Coronary artery (tissue), 2 donors: ENCODE data around the gene TUBA3E.
A peak's percentile ranks its signal among the peaks of the same experiment; 100 is the strongest.
"Not testable (repeated sequence)": the region's sequence is repeated elsewhere in the genome, so short reads cannot be mapped to it uniquely, and the experiment has no call there.

Experiments
- DNase-seq: peaks from one replicate; pipeline ENCODE4 v3.0.0-alpha.2; 2017; ENCODE audit warnings: low spot score
- H3K27ac ChIP-seq, 2 donors: fragments of 200-600 bp; sonication (generic); one replicate each; pipeline ENCODE4 v1.5.1; 2016 to 2019
- H3K4me3 ChIP-seq: fragments of 200-600 bp; sonication (generic); 2 replicates; pipeline ENCODE4 v1.5.1; 2016; ENCODE audit warnings: mild to moderate bottlenecking, moderate library complexity
- TF ChIP-seq, protein P1 (sequence below): fragments of 200-600 bp; sonication (generic); IDR thresholded peaks from one replicate; pipeline ENCODE4 v1.5.1; 2019; ENCODE audit warnings: antibody characterized with exemption

The TUBA3E gene

GRCh38 chr2:130181325-130181879, 16.8 kb downstream of the TUBA3E start, which contains the start of gene SMPD4:
SMPD4 (minus strand) TSS chr2:130181602; CDS start chr2:130176592, 5,010 bp downstream.
- H3K4me3 ChIP-seq: peak within 1 kb of the TSS; percentile 87
- TF ChIP-seq, protein P1, sequence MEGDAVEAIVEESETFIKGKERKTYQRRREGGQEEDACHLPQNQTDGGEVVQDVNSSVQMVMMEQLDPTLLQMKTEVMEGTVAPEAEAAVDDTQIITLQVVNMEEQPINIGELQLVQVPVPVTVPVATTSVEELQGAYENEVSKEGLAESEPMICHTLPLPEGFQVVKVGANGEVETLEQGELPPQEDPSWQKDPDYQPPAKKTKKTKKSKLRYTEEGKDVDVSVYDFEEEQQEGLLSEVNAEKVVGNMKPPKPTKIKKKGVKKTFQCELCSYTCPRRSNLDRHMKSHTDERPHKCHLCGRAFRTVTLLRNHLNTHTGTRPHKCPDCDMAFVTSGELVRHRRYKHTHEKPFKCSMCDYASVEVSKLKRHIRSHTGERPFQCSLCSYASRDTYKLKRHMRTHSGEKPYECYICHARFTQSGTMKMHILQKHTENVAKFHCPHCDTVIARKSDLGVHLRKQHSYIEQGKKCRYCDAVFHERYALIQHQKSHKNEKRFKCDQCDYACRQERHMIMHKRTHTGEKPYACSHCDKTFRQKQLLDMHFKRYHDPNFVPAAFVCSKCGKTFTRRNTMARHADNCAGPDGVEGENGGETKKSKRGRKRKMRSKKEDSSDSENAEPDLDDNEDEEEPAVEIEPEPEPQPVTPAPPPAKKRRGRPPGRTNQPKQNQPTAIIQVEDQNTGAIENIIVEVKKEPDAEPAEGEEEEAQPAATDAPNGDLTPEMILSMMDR: no peak
- peak; percentile 98 for DNase-seq
- H3K27ac ChIP-seq: peak within 1 kb of the TSS; percentile 85 to 92

GRCh38 chr2:130180404-130181324, 17.6 kb downstream of the TUBA3E start:
- H3K27ac ChIP-seq: peak overlapping the region; percentile 85 to 92

DNA sequence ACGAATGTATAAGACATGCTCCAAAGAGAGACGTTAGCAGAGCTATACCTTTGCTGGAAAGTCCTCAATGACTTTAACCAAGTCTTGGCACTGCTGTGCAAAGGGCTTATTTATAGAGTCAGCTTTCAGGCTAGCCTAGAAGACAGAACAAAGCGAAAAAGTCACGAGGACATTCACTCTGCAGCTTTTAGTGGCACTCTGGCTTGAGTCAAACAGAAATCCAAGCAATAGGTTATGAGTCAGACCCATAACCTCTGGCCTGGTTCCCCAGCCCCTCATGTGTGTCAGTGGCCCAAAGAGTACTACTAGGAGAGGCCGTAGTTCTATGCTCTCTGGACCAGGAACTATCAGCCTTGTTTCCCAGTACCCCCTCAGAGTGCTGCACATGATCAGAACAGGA, 23.4 kb downstream of the TUBA3E start:
- DNase-seq, H3K27ac ChIP-seq, H3K4me3 ChIP-seq: not testable (repeated sequence)

More at GRCh38 chr2:130180404-130181324, 17.6 kb downstream of the TUBA3E start:
- DNase-seq: not testable (repeated sequence)
- H3K4me3 ChIP-seq: peak overlapping the region; percentile 87

DNA sequence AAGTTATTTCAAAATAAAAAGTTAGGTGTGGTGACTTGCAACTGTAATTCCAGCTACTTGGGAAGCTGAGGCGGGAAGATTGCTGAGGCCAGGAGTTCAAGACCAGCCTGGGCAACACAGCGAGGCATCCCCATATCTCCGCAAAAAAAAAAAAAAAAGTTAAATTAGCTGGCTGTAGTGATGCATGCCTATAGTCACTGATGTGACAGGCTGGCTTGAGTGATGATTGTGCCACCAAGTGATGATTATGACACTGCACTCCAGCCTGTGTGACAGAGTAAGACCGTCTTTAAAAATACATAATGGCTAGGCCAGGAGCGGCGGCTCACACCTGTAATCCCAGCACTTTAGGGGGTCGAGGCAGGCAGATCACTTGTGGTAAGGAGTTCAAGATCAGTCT, 28.3 kb downstream of the TUBA3E start:
- no peak for DNase-seq
- Histone ChIP-seq H3K27ac (no peak overlapping the region), H3K4me3 (no peak overlapping the region)
- TF ChIP-seq, protein P1: no peak

GRCh38 chr2:130169163-130169562, 29.1 kb downstream of the TUBA3E start:
- H3K4me3 ChIP-seq, DNase-seq, H3K27ac ChIP-seq: not testable (repeated sequence)

DNA sequence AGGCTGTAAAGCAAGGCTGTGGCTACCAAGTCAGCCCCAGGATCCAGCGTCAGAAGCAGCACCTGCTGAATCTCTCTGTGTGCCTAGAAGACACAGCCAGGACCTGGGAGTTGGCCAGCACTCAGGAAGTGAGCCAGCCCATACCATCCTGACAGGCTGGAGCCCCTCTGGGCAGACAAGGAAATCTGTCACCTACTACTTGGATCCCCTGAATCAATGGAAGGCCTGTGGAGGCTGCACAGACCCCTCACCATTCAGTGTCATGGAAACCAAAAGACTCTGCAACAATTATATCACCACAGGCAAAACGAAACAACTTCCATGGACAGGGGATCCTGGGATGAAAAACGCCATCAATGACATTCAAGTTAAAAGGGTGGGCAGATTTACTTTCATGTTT, 31.6 kb downstream of the TUBA3E start:
- DNase-seq, H3K27ac ChIP-seq, H3K4me3 ChIP-seq: not testable (repeated sequence)

DNA sequence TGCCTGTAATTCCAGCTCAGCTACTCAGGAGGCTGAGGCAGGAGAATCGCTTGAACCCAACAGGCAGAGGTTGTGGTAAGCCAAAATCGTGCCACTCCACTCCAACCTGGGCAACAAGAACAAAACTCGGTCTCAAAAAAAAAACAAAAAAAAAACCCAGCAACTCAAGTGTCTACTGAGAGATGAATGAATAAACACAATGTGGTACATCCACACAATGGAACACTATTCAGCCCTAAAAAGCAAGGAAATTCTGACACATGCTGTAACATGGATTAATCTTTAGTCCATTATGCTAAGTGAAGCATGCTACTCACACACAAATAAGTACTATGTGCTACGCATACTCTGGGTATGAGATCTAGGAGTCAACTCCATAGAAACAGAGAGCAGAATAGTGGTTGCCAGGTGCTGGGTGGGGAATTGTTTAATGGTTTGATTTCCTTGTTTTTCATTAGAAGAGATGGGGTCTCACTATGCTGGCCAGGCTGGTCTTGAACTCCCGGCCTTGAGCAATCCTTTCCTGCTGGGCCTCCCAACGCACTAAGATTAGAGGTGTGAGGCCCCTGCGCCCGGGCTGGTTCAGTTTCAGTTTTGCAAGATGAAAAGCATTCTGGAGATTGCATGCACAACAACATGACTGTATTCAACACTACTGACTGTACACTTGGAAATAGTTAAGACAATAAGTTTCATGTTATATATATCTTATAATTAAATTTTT, 32.8 kb downstream of the TUBA3E start:
- DNase-seq: no peak
- H3K27ac ChIP-seq: no peak overlapping the region

GRCh38 chr2:130162968-130163367, 35.3 kb downstream of the TUBA3E start:
- DNase-seq: no peak
- H3K4me3 ChIP-seq: no peak overlapping the region
- TF ChIP-seq, protein P1: no peak

More for the DNA sequence above, 32.8 kb downstream of the TUBA3E start:
- H3K4me3 ChIP-seq: no peak overlapping the region
- TF ChIP-seq, protein P1: no peak

GRCh38 chr2:130162486-130162885, 35.8 kb downstream of the TUBA3E start:
- not testable (repeated sequence) for DNase-seq, H3K27ac ChIP-seq, H3K4me3 ChIP-seq

More at GRCh38 chr2:130162968-130163367, 35.3 kb downstream of the TUBA3E start:
- H3K27ac ChIP-seq: no peak overlapping the region

GRCh38 chr2:130160838-130161705, 37.2 kb downstream of the TUBA3E start:
- DNase-seq, H3K4me3 ChIP-seq, H3K27ac ChIP-seq: not testable (repeated sequence)
